Measurements from ENCODE around the gene HOXB3. TPM values are rescaled to one million over a fixed set of nuclear protein-coding genes. Genes with fewer than 3 reads are reported as not detected.
A peak's percentile ranks its signal among the peaks of the same experiment; 100 is the strongest.

HOXB3 gene
- total RNA-seq, 5 donors from 2014 or later (not counting 1 experiment from before 2014, with no cell fraction given), result 3.5 to 7.7 (median 4.2) TPM

DNA sequence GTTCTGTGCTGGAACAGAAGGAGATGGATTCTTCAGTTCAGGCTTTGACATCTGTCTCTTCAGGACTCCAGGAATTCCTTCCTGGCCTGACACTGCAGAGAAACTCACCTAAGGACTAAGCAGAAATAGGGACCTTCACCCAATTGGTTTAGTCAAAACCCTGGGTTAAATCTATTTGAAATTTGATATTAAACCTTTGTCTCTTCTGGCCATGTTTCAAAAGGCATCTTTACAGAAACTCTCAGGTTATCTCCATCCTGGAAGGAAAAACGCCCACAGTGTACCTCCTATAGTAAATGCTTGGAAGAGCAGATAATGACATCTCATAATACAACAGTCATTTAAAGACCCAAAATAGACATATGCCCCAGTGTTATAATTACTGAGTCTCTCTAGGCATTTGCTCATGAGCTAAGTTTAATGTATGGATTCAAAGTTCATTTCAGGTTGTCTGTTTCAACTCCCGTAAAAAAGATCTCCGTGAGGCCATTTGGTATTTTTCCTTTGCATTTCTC lies 6.3 kb downstream of the HOXB3 start:
- Histone ChIP-seq H3K9me3 (no peaks in the 10 kb centered on the region), H3K27me3 (replicated peaks in 1 of 2; ENCODE audit: control insufficient read depth in 2 of 2, extremely low read depth in 1 of 2, insufficient read depth in 2 of 2, low read length in 1 of 2) (peaks cover 0 to 78% of the 10 kb centered on the region in 2 experiments), H3K27ac (ENCODE audit: low read length) (no peak overlapping the region), H3K36me3 (ENCODE audit: control insufficient read depth in 2 of 2, extremely low read depth in 1 of 2, insufficient read depth in 1 of 2, low read length in 1 of 2) (no peaks in the 10 kb centered on the region), H3K4me1 (ENCODE audit: control insufficient read depth in 1 of 2, extremely low read depth in 1 of 2, insufficient read depth in 2 of 2, low read length in 2 of 2) (peaks cover 10 to 54% of the 10 kb centered on the region in 2 experiments), H3K4me3 (ENCODE audit: control insufficient read depth in 1 of 2, extremely low read depth in 1 of 2, low read length in 1 of 2) (no peak overlapping the region)
- H3K4me3 Mint-ChIP-seq, result peak overlapping the region in 2 of 3 donors; percentile 26 to 78
- peaks cover 50 to 63% (median 56%) of the 10 kb centered on the region in 3 donors for H3K4me1 Mint-ChIP-seq
- H3K36me3 Mint-ChIP-seq, result no peaks in the 10 kb centered on the region
- peaks cover 84 to 91% of the 10 kb centered on the region in 2 donors for H3K27me3 Mint-ChIP-seq
- H3K27ac Mint-ChIP-seq, result no peak overlapping the region
- DNase-seq, result no peak
- no peak for ATAC-seq (replicated peaks in 1 of 4)
- no CpG with 5 or more reads among the region's 3 CpGs for WGBS (ENCODE audit: insufficient coverage)
- no peaks in the 10 kb centered on the region for H3K9me3 Mint-ChIP-seq
- ChIA-PET POLR2A (no interaction called here), CTCF (interaction anchor here (0.6 to 1.3 kb wide), 3 partner anchors 232 to 1617 kb away, joined by 3 to 7 read pairs (median 4); no protein-coding TSS in a partner anchor)

DNA sequence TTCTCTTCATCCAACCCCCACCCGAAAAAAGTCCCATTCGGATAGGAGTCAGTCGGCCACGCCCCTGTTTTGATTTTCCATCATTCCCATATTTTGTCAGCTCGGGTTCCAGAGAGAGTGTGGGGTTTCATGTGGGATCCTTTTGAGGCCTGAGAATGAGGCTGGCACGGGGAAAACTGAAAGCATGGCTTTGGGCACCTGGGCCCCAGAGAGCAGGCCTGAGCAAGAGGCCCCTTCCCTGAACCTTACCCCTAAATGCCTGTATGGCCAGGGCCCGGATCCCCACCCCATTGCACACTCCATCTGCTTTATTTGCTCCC lies 7.3 kb downstream of the HOXB3 start:
- ChIA-PET CTCF (interaction anchor here (0.6 to 1.3 kb wide), 4 partner anchors 231 to 320 kb away, joined by 4 to 5 read pairs (median 4); no protein-coding TSS in a partner anchor), POLR2A (interaction anchor here (0.5 to 0.9 kb wide), 2 partner anchors 83 to 96 kb away, joined by 3 read pairs; no protein-coding TSS in a partner anchor)
- Mint-ChIP-seq H3K9me3 (no peaks in the 10 kb centered on the region), H3K27ac (no peak overlapping the region), H3K4me3 (peak overlapping the region; percentile 43 to 87 (median 65)), H3K36me3 (no peaks in the 10 kb centered on the region), H3K4me1 (peaks cover 52 to 69% (median 59%) of the 10 kb centered on the region in 3 donors), H3K27me3 (peaks cover 75 to 84% of the 10 kb centered on the region in 2 donors)
- no peak overlapping the region for H3K4me3 ChIP-seq (ENCODE audit: control insufficient read depth in 1 of 2, extremely low read depth in 1 of 2, low read length in 1 of 2)
- no peaks in the 10 kb centered on the region for H3K36me3 ChIP-seq (ENCODE audit: control insufficient read depth in 2 of 2, extremely low read depth in 1 of 2, insufficient read depth in 1 of 2, low read length in 1 of 2)
- no peaks in the 10 kb centered on the region for H3K9me3 ChIP-seq
- H3K4me1 ChIP-seq (ENCODE audit: control insufficient read depth in 1 of 2, extremely low read depth in 1 of 2, insufficient read depth in 2 of 2, low read length in 2 of 2), result peaks cover 10 to 58% of the 10 kb centered on the region in 2 experiments
- H3K27me3 ChIP-seq (replicated peaks in 1 of 2; ENCODE audit: control insufficient read depth in 2 of 2, extremely low read depth in 1 of 2, insufficient read depth in 2 of 2, low read length in 1 of 2), result peaks cover 0 to 75% of the 10 kb centered on the region in 2 experiments
- WGBS (ENCODE audit: insufficient coverage), result no CpG with 5 or more reads among the region's 7 CpGs
- ATAC-seq (replicated peaks in 1 of 4) (no peak), DNase-seq (no peak)
- no peak overlapping the region for H3K27ac ChIP-seq (ENCODE audit: low read length)

DNA sequence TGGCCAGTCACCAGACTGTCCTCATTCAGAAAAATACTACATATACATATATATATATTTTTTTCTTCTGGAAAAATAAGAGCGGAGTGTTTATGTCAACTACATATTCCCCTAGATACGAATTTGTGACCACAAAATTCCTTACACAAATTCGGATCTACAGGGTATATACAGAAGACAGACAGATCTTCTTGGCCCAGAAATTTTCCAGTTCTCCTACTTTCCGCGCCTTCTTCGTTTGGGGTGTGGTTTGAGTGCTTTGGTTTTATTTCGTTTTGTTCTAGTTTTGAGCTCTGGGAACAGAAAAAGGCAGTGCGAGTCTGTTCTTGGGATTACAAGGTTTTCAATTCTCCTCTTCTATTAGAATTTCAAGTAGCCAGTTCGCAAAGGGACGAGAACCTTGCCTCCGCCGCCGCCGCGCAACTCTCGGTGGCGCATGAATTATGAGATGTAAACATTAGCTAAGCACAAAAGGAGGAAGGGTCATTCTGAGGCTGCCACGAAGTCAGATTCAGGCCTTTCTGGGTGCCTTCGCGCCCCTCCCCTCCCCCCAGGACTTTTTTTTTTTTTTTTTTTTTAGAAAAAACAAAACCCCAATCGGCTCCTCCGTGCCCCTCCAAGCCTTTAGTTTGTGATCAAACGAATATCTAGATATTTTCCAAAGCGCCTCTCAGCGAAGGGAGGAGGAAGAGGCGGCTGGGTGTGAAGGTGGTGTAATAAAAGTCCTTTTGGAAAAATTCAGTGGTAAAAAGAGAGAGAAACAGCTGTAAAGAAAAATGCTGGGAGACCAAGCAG lies 10.1 kb downstream of the HOXB3 start:
- Mint-ChIP-seq H3K27me3 (peaks cover 49 to 60% of the 10 kb centered on the region in 2 donors), H3K9me3 (no peaks in the 10 kb centered on the region), H3K4me1 (peaks cover 37 to 68% (median 50%) of the 10 kb centered on the region in 3 donors), H3K4me3 (peak overlapping the region; percentile 18 to 89 (median 87)), H3K36me3 (no peaks in the 10 kb centered on the region), H3K27ac (peak overlapping the region in 1 of 2 donors; percentile 43)
- Histone ChIP-seq H3K4me1 (ENCODE audit: control insufficient read depth in 1 of 2, extremely low read depth in 1 of 2, insufficient read depth in 2 of 2, low read length in 2 of 2) (peaks cover 8 to 63% of the 10 kb centered on the region in 2 experiments), H3K27ac (ENCODE audit: low read length) (no peak overlapping the region), H3K36me3 (ENCODE audit: control insufficient read depth in 2 of 2, extremely low read depth in 1 of 2, insufficient read depth in 1 of 2, low read length in 1 of 2) (no peaks in the 10 kb centered on the region), H3K9me3 (no peaks in the 10 kb centered on the region), H3K27me3 (replicated peaks in 1 of 2; ENCODE audit: control insufficient read depth in 2 of 2, extremely low read depth in 1 of 2, insufficient read depth in 2 of 2, low read length in 1 of 2) (peaks cover 0 to 67% of the 10 kb centered on the region in 2 experiments), H3K4me3 (ENCODE audit: control insufficient read depth in 1 of 2, extremely low read depth in 1 of 2, low read length in 1 of 2) (no peak overlapping the region)
- DNase-seq (no peak), ATAC-seq (replicated peaks in 1 of 4) (no peak)
- WGBS (ENCODE audit: insufficient coverage), result 83% methylated on average over 4 of the region's 26 CpGs
- CTCF ChIA-PET, result interaction anchor here in 1 of 2 donors (0.6 kb wide), 1 partner anchor 69 kb away, joined by 5 read pairs; no protein-coding TSS in a partner anchor
- POLR2A ChIA-PET, result interaction anchor here (0.6 to 0.7 kb wide), 3 partner anchors 38 to 171 kb away, joined by 3 to 8 read pairs (median 4); no protein-coding TSS in a partner anchor

DNA sequence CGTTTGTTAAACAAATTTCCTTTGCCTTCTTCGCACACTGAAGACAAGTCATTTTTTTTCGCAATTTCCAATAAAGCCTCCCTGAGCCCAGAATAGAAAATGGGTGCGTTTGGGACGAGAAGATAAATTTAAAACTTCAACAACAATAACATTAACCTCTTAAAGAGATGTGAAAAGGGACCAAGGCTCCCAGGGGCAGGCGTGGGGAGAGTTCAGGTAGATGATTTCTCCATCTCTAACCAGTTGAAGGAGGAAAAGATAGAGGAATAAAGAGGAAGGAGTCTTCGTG lies 10.6 kb downstream of the HOXB3 start:
- H3K4me1 Mint-ChIP-seq, result peaks cover 35 to 66% (median 48%) of the 10 kb centered on the region in 3 donors
- no peaks in the 10 kb centered on the region for H3K9me3 ChIP-seq
- peak overlapping the region; percentile 85 to 89 (median 87) for H3K4me3 Mint-ChIP-seq
- peaks cover 8 to 61% of the 10 kb centered on the region in 2 experiments for H3K4me1 ChIP-seq (ENCODE audit: control insufficient read depth in 1 of 2, extremely low read depth in 1 of 2, insufficient read depth in 2 of 2, low read length in 2 of 2)
- ATAC-seq (replicated peaks in 1 of 4) (no peak), DNase-seq (no peak)
- H3K36me3 Mint-ChIP-seq, result no peaks in the 10 kb centered on the region
- H3K27ac ChIP-seq (ENCODE audit: low read length), result no peak overlapping the region
- H3K27me3 ChIP-seq (replicated peaks in 1 of 2; ENCODE audit: control insufficient read depth in 2 of 2, extremely low read depth in 1 of 2, insufficient read depth in 2 of 2, low read length in 1 of 2), result peaks cover 0 to 62% of the 10 kb centered on the region in 2 experiments
- POLR2A ChIA-PET, result no interaction called here
- H3K27ac Mint-ChIP-seq, result no peak overlapping the region
- no peaks in the 10 kb centered on the region for H3K36me3 ChIP-seq (ENCODE audit: control insufficient read depth in 2 of 2, extremely low read depth in 1 of 2, insufficient read depth in 1 of 2, low read length in 1 of 2)
- no CpG with 5 or more reads among the region's 7 CpGs for WGBS (ENCODE audit: insufficient coverage)
- H3K4me3 ChIP-seq (ENCODE audit: control insufficient read depth in 1 of 2, extremely low read depth in 1 of 2, low read length in 1 of 2), result no peak overlapping the region
- H3K9me3 Mint-ChIP-seq, result no peaks in the 10 kb centered on the region
- CTCF ChIA-PET, result no interaction called here
- peaks cover 46 to 56% of the 10 kb centered on the region in 2 donors for H3K27me3 Mint-ChIP-seq

DNA sequence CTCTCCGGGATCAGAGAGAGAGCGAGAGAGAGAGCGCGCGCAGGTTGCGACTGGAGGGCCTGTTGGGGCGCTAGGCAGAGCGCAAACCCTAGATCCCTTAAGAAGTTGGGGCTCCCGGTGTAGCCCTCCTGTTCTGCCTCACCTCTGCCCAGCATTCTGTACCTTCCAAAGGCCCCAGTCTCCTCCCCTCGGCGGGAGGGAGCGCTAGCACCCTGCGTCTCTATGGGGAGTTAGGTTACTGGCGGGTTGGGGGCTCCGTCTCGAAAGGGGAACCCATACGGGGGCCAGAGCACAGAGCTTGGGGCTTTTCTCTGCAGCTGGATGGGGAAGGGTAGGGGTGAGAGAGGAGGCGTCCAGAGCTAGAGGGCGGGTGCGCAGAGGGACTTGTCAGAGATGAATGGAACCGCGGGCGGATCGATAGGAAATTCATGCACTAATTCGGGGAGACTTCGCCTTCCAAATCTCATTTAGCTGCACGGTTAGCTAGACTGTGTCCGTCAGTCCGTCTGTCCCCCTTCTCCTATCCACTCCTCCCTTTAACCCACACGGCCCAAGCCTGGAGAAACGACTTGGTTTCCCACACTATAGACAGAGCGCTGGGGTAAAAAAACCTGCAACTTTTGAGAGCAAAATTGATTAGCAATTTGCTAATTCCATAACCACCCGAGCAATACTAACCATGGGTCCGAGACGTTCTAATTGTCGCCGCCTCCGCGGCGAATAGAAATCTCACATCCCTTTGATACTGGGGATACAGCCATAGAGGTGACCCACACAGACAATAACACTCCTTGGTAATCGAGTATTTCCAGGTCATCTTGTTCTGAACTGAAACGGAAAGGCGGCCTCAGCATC lies 11.2 kb downstream of the HOXB3 start:
- H3K4me1 Mint-ChIP-seq, result peaks cover 35 to 64% (median 48%) of the 10 kb centered on the region in 3 donors
- H3K4me3 Mint-ChIP-seq, result peak overlapping the region; percentile 85 to 89 (median 87)
- no peaks in the 10 kb centered on the region for H3K9me3 ChIP-seq
- H3K27ac ChIP-seq (ENCODE audit: low read length), result peak overlapping the region; percentile 34
- H3K4me1 ChIP-seq (ENCODE audit: control insufficient read depth in 1 of 2, extremely low read depth in 1 of 2, insufficient read depth in 2 of 2, low read length in 2 of 2), result peaks cover 8 to 61% of the 10 kb centered on the region in 2 experiments
- H3K36me3 Mint-ChIP-seq, result no peaks in the 10 kb centered on the region
- peaks cover 42 to 51% of the 10 kb centered on the region in 2 donors for H3K27me3 Mint-ChIP-seq
- ChIA-PET CTCF (interaction anchor here in 1 of 2 donors (0.6 kb wide), 1 partner anchor 108 kb away, joined by 9 read pairs; no protein-coding TSS in a partner anchor), POLR2A (no interaction called here)
- H3K4me3 ChIP-seq (ENCODE audit: control insufficient read depth in 1 of 2, extremely low read depth in 1 of 2, low read length in 1 of 2), result peak overlapping the region; percentile 82 to 94
- no peaks in the 10 kb centered on the region for H3K9me3 Mint-ChIP-seq
- DNase-seq (peak in 1 of 35 experiments; percentile 41), ATAC-seq (replicated peaks in 1 of 4) (peak; percentile 46 to 58 (median 53))
- 16% methylated on average over 32 of the region's 43 CpGs for WGBS (ENCODE audit: insufficient coverage)
- H3K27ac Mint-ChIP-seq, result peak overlapping the region; percentile 11 to 63
- H3K27me3 ChIP-seq (replicated peaks in 1 of 2; ENCODE audit: control insufficient read depth in 2 of 2, extremely low read depth in 1 of 2, insufficient read depth in 2 of 2, low read length in 1 of 2), result peaks cover 0 to 62% of the 10 kb centered on the region in 2 experiments
- H3K36me3 ChIP-seq (ENCODE audit: control insufficient read depth in 2 of 2, extremely low read depth in 1 of 2, insufficient read depth in 1 of 2, low read length in 1 of 2), result no peaks in the 10 kb centered on the region

Data from T-cell (primary cell).